HG02678 (cell line): ENCODE data around the gene BDH2.
A peak's percentile ranks its signal among the peaks of the same experiment; 100 is the strongest.

Source experiments
- ATAC-seq: cut with Tn5 transposase; IDR thresholded peaks from one replicate; pipeline ENCODE4 v1.9.1; 2021; ENCODE audit warnings: mild to moderate bottlenecking, moderate library complexity; ENCODE audit not compliant: unreplicated experiment

Gene BDH2

GRCh38 chr4:103099691-103100392, at the start of gene BDH2:
TSS of gene BDH2 (minus strand) at chr4:103099834. CDS start at chr4:103096254, 3,580 bp downstream.
- ATAC-seq = peak; percentile 98

DNA sequence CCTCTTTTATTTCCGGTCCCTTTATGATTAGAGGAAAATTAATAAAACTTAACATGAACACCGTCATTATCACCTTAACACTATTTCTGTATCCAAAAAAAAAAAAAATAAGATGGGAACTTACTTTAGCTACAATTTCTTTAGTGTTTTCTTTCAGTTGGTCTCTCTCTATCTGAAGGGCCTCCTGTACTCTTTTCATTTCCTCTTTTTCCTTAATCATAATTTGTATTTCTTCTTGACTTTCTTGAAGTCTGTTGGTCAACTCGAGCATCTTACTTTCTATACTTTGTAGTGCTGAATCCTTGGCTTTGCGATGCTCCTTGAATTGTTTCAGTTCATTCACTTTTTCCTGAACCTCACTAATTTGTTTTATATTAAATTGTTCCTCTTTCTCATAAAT, 45.3 kb upstream of the BDH2 start:
- no peak for ATAC-seq

DNA sequence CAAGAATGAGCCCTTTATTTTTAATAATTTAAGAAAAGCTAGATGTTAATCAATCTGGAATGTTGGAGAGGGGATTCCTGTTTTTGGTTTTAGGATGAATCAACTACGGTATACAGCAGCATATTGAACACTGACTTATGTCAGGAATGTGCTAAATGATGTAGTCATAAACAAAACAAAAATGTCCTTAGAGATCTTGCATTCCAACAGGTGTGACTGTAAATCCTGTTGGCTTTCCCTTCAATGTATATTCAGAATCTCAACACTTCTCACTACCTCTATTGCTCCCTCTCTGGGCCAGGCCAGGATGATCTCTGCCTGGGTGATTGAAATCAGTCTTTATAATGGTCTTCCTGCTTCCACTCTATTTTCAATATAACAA, 37.8 kb upstream of the BDH2 start:
- ATAC-seq = no peak

DNA sequence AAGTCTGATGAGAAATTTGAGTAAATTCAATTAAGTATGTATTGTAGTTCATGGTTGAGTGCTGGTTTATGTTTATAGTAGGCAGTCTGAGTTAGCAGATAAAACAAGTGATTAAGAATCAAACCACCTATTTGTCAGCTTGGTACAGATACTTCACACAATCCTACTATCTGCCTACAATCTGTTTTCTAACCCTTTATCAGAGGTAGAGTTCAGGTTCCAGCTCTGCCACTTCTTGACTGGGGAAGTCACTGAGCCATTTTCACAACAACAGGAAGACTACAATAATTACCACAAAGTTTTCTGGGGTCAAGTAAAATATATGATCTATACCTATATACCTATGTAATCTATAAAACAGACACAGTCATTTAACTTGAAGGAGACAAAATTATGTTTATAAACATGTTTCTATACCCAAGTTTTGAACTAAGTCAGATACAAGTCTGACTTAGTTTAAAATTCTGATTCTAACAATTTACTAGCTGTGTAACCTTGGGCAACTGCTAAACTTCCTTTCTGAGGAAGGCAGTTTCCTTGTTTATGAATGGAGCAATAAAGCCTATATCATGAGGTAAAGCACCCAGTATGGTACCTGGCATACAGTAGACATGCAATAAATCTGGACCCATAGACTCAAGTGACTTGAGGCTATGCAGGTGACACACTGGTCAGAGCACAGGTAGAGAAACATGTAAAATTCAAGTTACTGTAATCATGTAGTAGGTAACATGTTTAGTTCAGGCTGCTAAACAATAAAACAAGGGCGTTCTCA, 37.2 kb upstream of the BDH2 start:
- ATAC-seq = no peak

DNA sequence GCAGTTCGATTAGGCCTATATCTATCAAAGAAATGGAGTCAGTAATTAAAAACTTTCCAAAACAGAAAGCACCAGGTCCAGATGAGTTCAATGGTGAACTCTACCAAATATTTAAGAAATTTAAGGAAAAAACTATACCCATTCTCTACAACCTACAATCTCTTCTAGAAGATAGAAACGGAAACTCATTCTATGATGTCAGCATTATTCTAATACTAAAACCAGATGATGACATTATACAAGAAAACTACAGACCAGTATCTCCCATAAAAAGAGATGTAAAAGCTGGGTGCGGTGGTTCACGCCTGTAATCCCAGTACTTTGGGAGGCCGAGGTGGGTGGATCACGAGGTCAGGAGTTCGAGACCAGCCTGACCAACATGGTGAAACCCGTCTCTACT, 29.5 kb upstream of the BDH2 start:
- no peak for ATAC-seq

GRCh38 chr4:103126126-103126525, 26.5 kb upstream of the BDH2 start:
- no peak for ATAC-seq

DNA sequence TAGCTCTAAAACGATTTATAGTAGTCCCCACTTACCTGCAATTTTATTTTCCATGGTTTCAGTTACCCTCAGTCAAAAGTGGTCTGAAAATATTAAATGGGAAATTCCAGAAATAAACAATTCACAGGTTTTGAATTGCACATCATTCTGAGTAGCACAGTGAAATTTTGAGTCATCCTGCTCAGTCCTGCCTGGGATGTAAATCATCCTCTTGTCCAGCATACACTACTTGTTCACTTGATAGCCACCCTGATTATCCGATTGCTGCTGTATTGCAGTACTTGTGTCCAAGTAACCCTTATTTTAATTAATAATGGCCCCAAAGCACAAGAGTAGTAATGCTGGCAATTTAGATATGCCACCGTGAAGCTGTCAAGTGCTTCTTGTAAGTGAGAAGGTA, 23.5 kb upstream of the BDH2 start:
- no peak for ATAC-seq

DNA sequence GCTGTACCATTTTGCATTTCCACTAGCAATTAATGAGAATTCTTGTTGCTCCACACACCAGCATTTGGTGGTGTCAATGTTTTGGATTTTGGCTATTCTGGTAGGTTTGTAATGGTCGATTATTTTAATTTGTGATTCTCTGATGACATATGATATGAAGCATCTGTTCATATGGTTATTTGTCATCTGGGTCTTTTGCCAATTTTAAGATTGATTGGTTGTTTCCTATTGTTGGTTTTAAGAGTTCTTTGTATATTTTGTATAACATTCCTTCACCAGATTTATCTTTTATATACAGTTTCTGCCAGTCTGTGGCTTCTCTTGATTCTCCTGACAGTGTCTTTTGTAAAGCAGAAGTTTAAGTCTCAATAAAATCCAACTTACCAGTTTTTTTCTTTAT, 18.5 kb upstream of the BDH2 start:
- no peak for ATAC-seq

DNA sequence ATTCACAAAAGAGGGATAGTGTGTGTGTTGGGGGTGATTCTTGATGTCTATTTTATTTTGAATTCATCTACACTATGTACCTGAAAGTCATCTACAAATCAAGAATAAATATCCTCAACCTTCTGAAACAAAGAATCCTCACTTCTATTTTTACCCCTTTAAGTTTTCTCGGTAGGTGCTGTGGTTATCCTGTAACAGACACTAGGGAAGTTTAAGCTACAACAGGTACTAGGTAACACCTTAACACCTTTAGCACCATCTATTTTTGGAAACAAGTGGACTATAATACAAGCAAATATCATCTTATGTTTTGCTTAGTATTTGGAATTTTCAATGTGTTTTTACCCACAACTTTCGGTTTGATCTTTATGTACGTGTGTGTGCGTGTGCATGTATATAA, 12.0 kb upstream of the BDH2 start:
- ATAC-seq = no peak

GRCh38 chr4:103108542-103108941, 8.9 kb upstream of the BDH2 start:
- ATAC-seq = no peak

DNA sequence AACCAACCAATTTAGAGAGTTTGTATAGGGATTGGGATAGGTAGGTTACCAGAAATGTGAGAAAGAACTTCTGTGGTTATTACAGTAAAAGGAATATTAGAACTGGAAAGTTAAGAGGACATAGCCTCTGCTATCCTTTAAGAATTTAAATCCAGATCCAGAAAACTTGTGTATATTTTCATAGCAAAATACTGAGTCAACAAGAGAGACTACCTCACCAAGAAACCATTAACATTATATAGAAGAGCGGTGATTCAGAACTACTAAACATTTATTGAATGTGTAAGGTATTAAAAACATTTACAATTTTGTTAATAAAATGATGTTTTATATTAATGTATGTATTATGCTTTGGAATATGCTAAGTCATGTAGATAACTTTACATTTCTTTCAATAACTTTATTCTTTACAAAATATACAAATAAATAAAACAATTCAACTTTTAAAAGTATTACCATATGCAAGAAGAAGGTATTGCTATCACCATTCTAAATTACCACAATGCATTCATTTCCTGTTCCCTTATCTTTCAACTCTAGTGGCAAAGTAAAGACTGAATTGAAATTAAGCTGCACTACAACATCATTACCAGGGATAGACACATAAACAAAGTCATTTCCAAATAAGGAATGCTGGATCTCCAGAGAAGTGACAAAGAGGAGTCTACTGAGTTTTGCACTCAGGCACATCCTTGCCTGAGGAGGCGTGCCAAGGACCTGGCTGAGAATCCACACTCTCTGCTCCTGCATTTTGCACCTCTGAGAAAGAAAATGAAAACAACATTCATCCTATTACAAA, 6.1 kb upstream of the BDH2 start:
- ATAC-seq = no peak

DNA sequence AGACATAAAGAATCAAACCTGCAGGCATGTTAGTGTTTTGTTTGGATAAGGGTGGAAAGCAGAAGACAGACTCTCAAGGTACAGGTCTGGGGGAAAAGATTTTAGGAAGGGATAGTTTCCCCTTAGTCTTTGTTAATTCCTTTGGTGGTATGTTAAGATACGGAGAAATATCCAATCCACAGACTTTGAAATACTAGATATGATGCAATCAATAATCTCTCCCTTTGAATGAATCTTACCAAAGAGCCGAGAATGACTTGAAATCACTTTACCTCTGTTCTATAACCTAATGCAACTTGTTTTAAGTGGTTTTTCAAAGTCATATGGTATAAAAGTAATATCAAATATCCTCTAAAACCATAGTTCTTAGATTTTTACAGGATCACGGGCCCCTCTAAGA, 5.3 kb upstream of the BDH2 start:
- no peak for ATAC-seq

DNA sequence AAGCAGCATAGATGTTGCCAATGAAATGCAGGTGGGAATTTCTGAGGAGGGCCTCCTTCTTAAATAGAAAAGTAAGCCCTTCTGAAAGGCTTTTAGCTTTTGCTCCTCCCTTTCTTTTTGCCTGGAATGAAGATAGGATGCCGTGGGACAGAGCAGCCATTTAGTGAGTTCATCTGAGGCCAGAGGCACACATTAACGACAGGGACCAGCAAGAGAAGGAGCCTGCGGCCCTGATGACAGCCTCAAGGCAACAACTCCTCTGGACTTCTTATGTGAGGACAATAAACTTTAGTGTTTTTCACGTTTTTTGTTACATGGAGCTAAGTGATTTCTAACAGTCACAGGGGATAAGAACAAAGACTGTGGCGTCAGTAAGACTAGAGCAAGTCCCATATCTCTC, 1.1 kb upstream of the BDH2 start:
- no peak for ATAC-seq

DNA sequence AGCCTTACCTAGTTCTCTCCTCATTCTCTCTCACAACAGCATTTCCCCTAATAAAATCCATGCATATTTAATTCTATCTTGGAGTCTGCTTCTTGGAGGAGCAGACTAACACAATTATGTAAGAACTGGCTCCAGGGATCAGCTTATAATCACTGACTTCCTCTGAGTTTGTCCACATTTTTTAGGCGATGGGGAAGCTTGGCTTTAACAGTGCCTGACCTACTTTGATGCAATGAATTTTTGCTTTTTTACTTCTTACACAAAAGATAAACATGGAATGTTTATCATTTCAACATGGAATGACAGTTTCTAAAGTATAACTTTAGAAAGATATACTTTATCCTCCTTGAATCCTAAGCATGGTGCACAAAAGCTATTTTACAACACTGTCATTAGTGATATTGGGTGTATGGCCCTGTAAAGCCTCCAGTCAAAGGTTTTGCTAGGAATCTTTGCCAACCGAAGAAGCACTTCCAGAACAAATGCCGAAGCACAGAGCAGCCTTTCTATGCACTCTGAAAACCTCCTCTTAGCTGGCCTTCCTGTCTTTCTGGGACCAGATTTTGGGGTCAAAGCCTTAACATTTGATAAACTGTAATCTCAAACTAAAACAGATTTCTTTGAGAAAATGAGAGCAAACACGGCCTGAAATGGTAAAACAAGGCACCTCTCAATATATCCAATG, 736 bp downstream of the BDH2 start:
- no peak for ATAC-seq

GRCh38 chr4:103098341-103098740, 1.3 kb downstream of the BDH2 start:
- ATAC-seq = no peak

DNA sequence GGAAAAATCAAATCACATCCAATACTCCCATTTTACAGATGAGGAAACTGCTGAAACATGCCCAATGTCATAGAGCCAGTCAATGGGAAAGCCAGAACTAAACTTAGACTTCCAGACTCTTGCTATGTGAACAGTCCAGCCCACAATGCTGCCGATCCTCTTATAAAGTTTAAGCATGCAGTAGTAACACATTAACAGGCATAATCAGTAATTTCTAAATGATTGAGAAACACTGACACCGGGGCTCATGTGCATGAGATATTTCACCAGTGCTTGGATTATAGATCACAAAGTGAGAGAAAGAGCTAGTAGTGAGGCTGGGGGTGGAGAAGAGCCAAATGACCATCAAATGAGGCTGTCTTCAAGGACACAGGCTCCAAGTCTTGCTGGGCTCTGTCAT, 2.5 kb downstream of the BDH2 start:
- no peak for ATAC-seq

- ATAC-seq = no peak
These were observed 4.6 kb downstream of the BDH2 start for GRCh38 chr4:103095080-103095479.

DNA sequence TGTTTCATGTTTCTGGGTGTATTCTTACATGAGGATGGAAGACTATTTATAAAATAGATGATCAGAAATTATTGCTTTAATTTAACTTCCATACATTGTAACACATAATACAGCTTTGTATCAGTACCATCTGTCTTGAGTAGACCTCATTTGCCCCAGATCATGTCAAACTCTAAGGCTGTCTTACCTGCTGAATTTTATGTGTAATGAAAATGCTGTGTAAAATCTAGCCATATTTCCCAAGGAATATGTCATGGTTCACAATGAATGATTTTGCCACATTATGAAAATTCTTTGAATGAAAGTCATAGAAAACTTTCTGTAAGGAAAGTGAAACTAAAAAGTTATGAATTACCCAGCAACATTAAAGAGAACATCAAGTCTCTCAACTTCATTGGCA, 7.4 kb downstream of the BDH2 start:
- peak; percentile 35 for ATAC-seq

GRCh38 chr4:103091601-103092223, 7.9 kb downstream of the BDH2 start:
- peak; percentile 80 for ATAC-seq

GRCh38 chr4:103089481-103089880, 10.2 kb downstream of the BDH2 start:
- no peak for ATAC-seq

DNA sequence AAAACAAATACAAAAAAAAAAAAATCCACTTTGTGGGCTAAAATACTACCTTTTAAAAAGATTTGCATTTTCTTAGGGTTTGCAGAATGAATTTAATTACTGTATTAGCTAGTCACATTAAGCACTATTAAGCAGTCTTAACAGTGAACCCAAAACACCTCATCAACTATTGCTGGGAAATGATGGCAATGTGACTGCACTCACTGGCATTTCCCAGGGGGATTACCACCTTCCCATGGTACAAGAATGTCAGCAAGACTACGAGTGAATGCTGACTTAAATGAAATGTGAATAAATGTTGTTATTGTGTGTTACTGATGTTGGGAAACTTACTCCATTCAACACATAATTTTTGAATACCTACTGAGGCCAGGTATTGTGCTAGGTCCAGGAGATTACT, 13.1 kb downstream of the BDH2 start:
- no peak for ATAC-seq
